ENCODE measurements around the gene COL27A1.

GRCh38 chr9:114294664-114295063 is 139.3 kb downstream of the COL27A1 start:
- TF ChIP-seq POLR2A (IDR thresholded peaks at IDR 0.05; ENCODE audit: low read depth, low read length) (no peak), POLR2AphosphoS5 (IDR thresholded peaks at IDR 0.05; ENCODE audit: low read depth, low read length) (no peak), TAF1 (IDR thresholded peaks at IDR 0.05; ENCODE audit: low read depth, low read length) (no peak)
